T-helper 2 cell (primary cell): ENCODE results near the gene SAMD14.

Experiments
- DNase-seq, 5 experiments: peaks; one replicate each; pipeline versions ENCODE4 v3.0.0 to v3.0.0-alpha.2; 2012 to 2022

The SAMD14 gene

DNA sequence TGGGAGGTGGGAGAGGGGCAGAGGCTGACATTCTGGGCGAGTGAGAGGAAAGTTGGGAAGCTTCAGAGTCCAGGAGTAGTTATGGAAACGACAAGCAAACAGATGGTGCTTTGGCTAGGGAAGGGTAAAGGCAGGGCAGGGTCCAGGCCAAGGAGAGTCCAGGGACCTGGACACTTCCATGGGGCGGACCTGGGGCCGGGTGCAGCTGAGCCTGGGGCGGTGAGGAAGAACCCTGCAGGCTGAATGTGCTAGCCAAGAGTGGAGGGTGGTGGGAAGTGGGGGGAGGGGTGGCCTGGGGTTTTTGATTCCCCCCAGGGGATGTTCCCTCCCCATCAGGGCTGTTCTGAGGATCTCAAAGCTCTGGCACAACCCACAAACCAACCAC is 17.9 kb upstream of the SAMD14 start:
- no peak for DNase-seq

DNA sequence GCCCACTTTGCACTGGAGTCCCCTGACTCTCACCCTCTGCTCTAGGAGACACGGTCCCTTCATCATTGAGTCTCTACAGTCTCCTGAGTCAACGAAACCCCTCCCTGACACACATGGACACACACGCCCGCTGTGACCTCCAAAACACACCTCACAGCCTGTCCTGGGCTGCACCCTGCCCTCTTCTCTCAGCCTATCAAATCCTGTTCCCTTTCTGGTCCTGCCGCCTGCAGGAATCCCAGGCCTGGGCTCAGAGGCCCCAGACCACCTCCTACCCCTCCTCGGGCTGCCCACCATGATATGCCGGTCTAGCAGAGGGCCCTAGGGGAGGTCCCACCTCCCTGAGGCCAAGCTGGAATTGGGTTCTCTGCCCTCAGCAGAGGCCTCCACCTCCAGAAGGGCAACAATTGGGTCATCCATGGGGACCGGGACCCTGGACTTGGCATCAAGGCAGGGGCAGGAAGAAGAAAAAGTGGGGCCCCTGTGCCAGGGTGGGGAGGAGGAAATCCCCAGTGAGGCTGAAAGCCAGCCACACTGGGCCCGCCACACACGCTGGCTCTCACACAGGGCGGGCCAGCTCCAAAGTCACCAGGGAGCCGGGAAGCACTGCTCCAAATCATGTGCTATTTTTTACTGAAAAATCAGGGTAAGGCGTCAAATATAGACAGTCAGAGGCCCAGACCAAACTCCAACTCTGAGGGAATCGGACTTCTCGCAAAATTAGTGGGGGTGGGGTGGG is 17.1 kb upstream of the SAMD14 start:
- peak in 1 of 5 experiments; percentile 30 for DNase-seq

DNA sequence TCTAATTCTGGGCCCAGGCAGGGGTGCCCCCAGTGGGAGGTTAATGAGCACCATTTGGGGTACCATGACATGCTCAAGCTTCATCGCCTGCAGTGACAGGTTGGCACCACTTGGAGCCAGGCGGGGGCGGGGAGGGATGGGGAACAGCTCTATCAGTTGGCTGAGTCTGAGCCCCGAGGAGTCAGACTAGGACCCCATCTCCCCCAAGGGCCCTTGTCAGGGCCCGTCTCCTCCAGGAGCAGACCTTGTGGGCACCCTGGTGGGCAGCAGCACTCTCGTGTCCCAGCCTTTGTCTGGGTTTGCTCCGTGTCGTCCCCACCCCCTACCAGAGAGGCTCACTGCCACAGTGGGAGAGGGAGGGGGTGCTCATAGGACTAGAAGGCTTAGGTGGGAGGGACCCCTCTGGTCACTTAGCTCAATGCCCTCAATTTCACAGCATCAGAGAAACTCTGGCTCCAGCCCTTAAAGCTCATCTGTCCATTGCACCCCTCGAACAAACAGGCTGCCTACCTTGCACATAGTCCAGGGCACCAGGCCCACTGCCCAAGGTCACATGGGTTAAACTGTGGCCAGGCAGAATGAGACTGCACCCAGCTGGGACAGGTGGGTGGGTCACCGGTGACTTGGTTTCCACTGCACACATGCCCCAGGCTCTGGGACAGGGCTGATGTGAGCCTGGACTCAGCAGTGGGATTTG is 16.4 kb upstream of the SAMD14 start:
- peak in 3 of 5 experiments; percentile 23 to 55 (median 30) for DNase-seq

DNA sequence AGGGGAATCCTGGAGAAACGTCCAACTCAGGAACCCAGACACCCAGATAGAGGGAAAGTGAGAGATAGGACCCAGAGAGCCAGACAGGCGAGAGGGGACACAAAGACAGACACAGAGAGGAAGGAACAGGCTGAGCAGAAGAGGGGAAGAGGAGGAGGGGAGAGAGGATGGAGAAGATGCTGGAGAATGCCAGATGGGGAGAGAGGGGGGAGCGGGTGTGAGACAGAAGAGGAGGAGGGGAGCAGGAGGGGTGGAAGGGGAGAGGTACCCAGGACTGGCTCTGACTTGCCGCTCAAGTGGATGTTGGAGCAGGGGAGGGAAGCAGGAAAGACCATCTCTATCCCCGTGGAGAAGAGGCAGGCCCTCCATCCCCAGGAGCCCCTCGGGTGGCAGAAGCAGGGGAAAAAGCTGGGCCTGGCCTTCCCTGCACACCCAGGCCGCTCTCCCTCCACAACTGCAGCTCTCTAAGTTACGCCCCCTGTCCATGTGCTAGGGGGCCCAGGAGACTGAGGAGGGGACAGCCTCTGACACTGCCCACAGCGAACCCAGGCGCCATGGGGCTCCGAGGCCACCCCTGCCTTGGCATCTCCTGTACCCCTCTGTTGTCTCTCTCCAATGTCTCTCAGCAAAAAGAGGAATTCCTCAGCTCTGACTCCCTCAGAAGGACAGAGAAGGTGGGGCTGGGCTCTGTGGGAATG is 15.7 kb upstream of the SAMD14 start:
- no peak for DNase-seq

DNA sequence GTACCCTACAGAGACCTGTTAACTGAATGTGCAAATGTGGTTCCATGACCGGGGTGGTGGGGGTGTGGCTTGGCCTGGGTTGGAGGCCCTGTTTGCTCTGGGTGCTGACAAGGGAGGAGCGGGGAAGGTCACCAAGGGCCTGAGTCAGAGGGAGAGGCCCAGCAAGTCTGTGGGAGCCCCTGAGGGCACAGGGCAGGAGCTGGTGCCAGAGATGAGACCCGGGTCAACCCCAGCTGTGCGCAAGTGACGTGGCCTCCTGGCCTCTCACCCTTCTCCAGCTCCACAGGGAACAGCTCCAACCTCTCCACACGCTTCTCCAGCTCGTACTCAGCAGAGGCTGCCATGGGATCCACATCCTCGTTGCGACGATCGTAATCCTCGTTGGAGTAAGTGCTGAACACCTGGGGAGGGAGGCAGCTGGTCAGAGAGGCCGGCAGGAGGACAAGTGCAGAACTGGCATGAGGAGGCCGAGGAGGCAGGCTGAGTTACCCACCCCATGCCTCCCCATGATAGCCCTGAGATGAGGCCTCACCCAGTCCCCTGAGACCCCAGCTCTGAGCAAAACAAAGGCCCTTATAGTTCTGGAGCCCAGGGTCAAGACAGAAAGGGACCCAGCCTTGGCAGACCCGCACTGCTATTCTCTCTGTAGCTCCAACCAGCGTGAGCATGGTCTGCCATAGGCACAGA is 15.0 kb upstream of the SAMD14 start:
- DNase-seq = no peak

DNA sequence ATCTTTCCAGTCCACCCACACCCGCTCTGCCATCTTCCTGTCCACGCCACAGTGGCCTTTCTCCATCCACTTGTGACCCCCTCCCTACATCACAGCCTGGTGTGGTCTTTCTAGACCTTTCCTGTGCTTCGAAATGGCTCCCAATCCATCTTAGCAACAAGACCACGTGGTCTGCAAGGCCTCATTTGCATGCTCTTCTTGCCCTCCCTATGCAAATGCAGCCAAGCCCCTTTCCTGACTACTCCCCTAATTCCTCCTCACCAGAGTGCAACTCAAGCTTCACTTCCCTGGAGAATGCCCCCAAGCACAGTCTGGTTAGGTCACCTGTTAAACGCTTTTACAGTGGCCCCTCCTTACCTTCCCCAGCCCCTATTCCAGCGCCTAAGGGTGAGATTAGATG is 14.4 kb upstream of the SAMD14 start:
- DNase-seq = no peak

DNA sequence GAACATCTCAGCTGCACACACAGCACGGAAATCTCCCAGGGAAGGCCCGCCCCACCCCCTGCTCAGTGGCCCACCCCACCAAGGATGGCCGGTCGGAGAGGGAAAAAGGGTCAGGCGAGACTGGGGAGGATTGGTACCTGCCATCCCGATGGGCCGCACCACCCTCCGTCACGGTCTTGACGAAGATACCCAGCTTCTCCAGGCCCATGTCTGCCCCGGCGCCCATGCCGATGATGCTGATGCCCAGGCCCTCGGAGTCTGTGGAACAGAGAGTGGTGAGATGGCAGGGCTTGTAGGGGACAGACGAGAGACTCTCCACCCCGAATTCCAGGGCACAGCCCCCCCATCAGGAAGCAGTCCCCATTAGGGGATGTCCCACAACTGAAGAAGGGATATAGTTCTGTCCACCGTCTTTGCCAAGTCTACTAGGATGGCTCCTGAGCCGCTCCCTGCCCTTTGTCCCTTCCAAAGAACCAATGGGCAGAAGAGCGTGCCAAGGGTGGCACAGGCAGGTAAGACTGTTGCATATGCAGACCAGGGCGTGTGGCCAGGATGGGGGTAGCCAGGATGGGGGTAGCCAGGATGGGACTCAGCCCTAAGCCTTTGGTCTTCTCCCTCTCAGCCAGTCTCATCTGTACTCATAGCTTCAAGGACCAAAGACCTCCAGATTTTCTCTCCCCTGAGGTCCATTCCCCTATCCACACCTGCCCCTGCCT is 13.7 kb upstream of the SAMD14 start:
- no peak for DNase-seq

- peak in 2 of 5 experiments; percentile 29 to 68 for DNase-seq
Measured at GRCh38 chr17:50141745-50142110, 11.8 kb upstream of the SAMD14 start.

- no peak for DNase-seq
Measured at GRCh38 chr17:50141026-50141744, 11.2 kb upstream of the SAMD14 start.

DNA sequence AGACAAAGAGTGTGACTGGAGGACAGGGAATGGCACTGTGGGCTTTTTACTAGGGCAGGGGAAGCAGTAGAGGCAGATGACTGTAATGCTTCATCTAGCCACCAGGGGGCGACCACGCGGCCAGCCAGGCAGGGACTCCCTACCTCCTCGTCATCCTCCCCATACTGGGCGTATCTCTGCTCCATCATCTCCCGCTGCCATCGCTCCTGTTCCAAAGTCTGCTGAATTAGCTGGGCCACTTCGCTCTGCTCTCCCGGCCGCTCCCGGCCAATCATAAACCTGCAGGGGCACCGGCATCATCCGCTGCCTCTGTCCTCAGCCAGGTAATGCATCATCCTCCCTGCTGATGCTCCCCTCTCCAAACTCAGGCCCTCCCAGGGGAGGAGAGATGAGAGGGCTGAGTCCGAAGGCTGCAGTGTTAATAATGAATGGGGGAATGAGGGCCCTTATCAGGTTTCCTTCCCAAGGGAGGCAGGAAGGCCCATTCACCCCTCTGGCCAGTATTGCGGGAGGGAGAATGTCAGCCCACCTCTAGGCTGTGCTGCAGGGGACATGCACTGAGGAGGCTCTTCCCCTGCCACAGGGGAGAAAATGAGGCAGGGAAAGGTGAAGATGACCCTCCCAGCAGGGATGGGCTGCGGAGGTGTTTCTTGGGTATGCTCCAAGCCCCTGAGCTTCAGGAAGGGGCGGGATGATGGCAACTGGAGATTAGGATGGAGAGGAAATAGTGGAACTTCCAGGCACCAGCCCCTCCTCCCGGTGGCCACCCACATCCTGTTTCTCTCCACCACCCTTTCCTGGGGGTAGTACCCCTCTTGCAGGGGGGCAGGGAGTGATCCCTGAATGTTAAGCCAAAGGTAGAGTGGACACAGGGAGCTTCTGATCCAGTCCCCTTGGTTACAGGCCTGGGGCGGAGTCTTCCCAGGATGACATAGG is 10.3 kb upstream of the SAMD14 start:
- DNase-seq = peak; percentile 62 to 82 (median 73)

DNA sequence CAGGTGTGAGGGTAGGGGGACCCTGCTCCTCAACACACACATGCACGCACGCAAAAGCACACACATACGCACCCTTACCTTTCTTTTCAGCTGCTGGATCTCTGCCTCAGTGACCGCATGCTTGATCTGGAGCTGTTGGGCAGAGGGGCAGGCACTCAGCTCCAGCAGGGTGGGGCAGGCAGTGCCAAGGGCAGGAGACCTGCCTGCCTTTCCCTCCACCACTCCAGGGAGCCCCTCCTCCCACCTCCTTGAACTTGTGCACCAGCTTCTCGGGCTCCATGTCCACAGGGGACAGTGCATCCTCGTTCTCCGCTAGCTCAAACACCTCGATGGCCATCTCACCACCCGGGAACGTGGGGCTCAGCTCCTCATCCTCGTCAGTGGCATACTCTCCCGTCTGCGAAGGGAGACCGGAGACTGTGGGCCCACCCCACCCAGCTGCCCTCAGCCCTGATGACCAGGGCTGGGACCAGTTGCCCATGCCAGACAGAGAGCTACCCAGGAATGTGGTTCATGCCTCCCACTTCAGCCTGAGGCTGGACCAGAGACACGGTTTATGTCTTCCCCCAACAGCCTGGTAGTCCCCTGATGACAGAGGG is 9.3 kb upstream of the SAMD14 start:
- DNase-seq = no peak

DNA sequence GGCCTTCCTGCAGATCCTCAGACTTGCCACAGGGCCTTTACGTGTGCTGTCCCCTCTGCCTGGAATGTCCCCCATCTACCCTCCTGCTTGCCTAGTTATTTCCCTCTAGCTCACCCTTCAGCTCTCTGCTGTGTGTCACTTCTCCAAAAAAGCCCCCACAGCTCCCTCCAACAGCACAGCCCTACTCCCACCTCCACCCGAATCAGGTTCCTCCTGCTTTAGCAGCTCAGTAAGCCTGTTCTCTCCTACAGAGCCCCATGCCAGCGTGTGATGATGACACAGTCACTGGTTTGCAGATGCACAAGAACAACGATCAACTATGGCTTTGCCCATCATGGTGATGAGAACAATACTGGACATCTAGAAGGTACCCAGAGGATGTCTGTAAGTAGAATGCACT is 7.1 kb upstream of the SAMD14 start:
- no peak for DNase-seq

DNA sequence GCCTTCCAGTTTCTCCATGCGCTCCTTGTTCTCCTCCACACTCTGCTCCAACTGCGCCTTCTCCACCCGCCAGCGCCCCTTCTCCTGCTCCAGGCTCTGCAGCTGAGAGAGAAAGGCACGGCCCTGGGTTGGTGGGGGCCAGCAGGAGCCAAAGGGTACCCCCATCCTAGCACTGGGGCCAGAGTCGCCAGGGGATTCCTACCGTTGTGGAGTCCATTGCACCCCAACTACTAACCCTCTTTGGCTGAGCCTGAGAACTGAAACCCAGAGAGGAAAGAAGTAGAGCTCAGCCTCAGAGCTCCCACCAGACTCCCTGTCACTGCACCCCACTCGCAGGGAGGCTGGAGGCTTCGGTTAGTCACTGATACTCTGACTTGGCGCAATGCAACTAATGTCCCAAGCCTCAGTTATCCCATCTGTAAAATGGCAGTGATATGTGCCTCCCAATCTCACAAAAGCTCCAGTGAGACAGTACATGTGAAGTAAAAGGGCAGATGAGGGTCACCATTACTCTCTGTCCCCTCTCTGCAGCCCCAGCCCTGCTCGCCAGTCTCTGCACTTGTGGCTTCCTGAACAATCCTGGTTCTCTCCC is 6.2 kb upstream of the SAMD14 start:
- no peak for DNase-seq

- no peak for DNase-seq
Measured at GRCh38 chr17:50135316-50136095, 5.5 kb upstream of the SAMD14 start.

DNA sequence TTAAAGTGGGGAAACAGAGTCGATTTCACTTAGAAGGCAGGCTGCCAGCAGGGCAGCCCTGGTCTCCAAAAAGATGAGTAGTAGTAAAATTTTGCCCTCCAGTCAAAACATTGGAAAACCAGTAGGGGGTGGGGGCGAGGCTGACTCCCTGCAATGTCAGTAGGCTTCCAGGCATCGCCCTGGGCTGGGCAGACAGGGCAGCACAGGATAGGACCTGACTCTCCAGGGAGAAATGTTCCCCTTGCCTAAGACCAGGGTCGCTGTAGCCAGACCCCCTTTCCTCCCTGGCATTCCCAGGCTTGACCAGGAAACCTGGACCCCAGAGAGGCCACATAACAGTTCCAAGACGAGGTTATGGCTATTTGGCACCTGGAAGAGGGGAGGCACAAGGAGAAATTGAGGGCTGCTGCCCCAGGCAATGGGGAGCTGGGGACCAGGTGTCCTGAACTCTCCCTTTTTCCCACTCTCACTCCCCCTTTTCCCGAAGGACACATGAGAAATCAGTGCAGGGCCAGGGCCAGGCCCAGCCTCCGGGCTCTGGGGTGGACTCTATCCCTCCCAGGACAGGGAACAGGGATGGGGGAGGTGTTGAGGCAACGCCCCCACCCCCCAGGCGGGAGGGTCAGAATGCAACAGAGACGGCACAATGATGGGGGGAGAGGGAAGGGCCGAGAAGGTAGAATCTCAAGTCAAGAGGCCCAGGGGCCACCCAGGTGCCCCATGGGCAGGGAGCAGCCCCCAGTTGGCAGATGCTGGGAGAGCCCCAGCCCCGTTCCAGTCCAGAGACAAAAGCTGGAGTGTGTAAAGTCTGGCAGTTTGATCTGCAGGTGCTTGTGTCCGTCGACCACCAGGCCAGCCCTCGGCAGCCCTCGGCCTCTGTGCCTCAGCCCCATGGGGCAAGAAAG is 4.5 kb upstream of the SAMD14 start:
- DNase-seq = no peak

DNA sequence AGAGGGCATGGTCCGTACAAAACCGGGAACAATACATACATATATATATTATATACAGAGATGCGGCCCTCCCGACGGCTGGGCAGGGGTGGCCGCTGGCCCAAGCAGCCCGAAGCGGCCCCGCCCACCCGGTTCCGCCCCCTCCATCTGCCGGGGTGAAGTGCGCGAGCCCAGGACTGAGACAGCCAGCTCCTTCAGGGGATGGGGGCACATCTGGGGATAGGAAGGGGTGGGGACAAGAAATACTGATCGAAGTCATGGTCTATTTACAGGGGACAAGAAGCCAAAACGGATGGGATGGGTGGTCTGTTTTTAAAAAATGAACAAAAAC is 3.8 kb upstream of the SAMD14 start:
- no peak for DNase-seq

DNA sequence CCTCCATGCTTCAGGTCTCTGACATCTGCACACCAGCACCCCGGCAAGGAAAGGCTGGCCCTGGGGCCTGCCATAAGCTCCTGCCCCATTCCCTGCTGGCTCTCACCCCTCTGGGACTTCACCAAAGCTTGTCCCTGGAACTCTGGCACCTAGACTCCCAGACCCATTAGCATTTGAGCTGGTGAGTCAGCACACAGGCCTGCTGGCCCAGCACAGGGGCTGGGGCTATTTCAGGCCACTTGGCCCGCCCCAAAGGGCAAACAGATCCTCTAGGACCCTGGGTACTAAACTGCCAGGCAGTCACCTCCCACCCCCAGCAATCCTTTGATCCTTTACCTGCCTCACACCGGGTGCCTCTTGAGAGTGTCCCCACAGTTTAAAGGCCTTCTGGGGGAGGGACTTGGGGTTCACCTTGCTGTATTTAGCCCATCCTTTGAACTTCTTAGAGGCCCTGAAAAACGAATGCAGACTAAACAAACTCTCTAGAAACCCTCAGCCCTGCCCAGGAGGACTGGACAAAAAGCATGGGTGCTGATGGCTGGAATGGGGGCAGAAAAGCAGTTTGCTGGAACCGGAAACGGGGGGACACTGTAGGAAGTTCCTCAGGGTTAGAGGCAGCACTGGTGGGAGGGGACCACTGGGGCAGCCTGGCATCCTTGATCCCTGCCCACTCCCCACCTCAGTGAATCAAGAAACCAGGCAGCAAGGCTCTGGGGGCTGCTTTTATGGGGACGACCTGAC is 3.2 kb upstream of the SAMD14 start:
- DNase-seq = no peak
